GM12874 (cell line): ENCODE data around the gene NCK1.

Source experiments
- CTCF ChIP-seq: IDR thresholded peaks from 2 replicates; pipeline ENCODE4 v1.5.1; 2011; ENCODE audit warnings: low read depth, mild to moderate bottlenecking, control low read depth, low read length, moderate library complexity; ENCODE audit not compliant: insufficient read depth

The NCK1 gene

GRCh38 chr3:136893848-136894443 lies 31.9 kb downstream of the NCK1 start:
- TF ChIP-seq CTCF = no peak

DNA sequence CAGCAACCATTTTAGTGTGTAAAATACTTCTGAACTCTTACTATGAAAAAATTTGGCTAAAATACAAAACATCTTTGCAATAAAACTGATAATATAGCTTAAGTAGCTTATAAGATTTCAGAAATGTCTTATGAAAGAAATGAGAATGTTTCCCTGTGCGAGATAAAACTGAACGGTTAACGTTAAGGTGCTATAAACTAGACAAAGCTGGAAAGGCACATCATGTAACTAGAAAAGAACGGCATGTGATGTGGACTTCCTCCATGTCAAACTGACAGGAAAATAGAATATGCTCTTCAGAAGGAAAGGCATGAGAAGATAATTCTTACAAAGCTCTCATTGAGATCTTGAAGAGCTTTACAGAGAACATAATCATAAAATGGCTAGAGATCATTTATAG lies 36.5 kb downstream of the NCK1 start:
- TF ChIP-seq CTCF = no peak

DNA sequence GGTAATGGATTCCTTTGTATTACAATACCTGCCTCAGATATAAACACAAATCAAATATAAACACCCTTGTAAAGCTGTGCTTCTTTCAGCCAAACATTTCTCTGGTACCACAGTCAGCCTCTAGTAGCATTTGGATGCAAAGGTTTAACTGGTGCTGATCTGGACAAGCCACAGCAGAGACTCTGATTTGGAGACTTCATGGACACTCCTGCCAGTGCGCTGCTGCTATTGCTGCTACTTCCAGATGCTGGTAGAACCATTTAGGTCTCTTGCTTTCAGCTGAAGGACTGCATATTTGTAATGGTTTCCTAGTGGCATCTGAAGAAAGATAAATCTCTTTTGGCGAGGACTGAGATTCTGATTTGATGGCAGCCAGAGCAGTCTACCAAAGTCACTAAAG lies 36.9 kb downstream of the NCK1 start:
- no peak for TF ChIP-seq CTCF

- no peak for TF ChIP-seq CTCF
Measured at GRCh38 chr3:136899622-136900158, 37.7 kb downstream of the NCK1 start.

- no peak for TF ChIP-seq CTCF
Measured at GRCh38 chr3:136901391-136901790, 39.4 kb downstream of the NCK1 start.

DNA sequence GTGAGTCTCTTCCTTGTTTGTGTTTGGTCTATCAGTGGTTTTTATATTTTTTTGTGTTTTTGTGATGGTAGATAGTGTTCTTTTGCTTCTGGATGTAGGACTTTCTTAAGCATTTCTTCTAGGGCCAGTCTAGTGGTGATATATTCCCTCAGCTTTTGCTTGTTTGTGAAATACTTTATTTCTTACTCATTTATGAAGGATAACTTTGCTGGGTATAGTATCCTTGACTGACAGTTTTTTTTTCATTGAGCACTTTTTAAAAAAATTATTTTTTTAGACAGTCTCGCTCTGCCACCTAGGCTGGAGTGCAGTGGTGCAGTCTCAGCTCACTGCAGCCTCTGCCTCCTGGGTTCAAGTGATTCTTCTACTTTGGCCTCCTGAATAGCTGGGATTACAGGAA lies 41.9 kb downstream of the NCK1 start:
- TF ChIP-seq CTCF = no peak

DNA sequence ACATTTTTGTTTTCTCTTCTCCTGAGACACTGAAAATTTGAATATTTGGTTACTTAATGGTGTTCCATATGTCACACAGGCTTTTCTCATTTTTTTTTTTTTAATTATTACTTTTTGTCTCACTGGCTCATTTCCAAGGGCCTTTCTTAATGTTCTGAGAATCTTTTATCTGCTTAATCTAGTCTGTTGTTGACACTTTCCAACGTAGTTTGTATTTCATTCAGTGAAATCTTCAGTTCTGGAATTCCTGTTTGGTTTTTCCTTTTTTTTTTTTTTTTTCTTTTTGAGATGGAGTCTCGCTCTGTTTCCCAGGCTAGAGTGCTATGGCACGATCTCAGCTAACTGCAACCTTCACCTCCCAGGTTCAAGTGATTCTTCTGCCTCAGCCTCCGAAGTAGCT lies 42.7 kb downstream of the NCK1 start:
- TF ChIP-seq CTCF = no peak
